LNCaP clone FGC (cell line): Measurements from ENCODE around the gene RAB3D.
A peak's percentile ranks its signal among the peaks of the same experiment; 100 is the strongest.
"Not testable (repeated sequence)": the region's sequence is repeated elsewhere in the genome, so short reads cannot be mapped to it uniquely, and the experiment has no call there.

ENCODE experiments used
- DNase-seq: peaks from one replicate; pipeline ENCODE4 v3.0.0-alpha.2; 2011; ENCODE audit warnings: low read depth
- H3K4me3 ChIP-seq: 2 replicates; pipeline ENCODE4 v1.5.1; 2011; ENCODE audit warnings: mild to moderate bottlenecking, low read depth, low read length, control low read depth
- TF ChIP-seq, protein P1 (sequence below): IDR thresholded peaks from 2 replicates; pipeline ENCODE4 v1.5.1; 2012; ENCODE audit warnings: mild to moderate bottlenecking; ENCODE audit not compliant: control insufficient read depth, insufficient read depth; ENCODE audit errors: extremely low read depth

The RAB3D gene

DNA sequence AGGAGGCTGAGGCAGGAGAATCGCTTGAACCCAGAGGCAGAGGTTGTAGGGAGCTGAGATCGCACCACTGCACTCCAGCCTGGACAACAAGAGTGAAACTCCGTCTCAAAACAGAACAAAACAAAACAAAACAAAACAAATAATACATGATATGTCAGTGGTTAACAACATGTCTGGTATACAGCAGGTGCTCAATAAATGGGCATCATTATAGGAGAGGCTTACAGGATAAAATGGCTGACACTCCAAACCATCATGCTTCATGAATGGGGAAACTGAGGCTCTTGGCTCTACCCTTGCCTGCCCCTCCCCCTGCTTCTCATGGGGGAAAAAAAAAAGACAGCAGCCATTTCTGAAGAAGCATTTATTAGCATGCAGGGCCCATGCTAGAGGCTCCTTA lies 3.0 kb upstream of the RAB3D start:
- H3K4me3 ChIP-seq: no peak overlapping the region
- DNase-seq: no peak
- TF ChIP-seq, protein P1, sequence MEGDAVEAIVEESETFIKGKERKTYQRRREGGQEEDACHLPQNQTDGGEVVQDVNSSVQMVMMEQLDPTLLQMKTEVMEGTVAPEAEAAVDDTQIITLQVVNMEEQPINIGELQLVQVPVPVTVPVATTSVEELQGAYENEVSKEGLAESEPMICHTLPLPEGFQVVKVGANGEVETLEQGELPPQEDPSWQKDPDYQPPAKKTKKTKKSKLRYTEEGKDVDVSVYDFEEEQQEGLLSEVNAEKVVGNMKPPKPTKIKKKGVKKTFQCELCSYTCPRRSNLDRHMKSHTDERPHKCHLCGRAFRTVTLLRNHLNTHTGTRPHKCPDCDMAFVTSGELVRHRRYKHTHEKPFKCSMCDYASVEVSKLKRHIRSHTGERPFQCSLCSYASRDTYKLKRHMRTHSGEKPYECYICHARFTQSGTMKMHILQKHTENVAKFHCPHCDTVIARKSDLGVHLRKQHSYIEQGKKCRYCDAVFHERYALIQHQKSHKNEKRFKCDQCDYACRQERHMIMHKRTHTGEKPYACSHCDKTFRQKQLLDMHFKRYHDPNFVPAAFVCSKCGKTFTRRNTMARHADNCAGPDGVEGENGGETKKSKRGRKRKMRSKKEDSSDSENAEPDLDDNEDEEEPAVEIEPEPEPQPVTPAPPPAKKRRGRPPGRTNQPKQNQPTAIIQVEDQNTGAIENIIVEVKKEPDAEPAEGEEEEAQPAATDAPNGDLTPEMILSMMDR: no peak

DNA sequence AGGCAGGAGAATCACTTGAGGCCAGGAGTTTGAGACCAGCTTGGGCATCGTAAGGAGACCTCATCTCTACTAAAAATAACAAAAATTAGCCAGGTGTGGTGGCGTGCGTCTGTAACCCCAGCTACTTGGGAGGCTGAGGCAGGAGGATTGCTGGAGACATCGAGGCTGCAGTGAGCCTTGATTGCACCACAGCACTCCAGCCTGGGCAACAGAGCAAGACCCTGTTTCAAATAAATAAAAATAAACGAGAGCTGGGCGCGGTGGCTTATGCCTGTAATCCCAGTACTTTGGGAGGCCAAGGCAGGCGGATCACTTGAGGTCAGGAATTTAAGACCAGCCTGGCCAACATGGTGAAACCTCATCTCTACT lies 626 bp upstream of the RAB3D start:
- H3K4me3 ChIP-seq: peak overlapping the region; percentile 79; the same call in 1 of the 2 replicates
- DNase-seq: not testable (repeated sequence)

DNA sequence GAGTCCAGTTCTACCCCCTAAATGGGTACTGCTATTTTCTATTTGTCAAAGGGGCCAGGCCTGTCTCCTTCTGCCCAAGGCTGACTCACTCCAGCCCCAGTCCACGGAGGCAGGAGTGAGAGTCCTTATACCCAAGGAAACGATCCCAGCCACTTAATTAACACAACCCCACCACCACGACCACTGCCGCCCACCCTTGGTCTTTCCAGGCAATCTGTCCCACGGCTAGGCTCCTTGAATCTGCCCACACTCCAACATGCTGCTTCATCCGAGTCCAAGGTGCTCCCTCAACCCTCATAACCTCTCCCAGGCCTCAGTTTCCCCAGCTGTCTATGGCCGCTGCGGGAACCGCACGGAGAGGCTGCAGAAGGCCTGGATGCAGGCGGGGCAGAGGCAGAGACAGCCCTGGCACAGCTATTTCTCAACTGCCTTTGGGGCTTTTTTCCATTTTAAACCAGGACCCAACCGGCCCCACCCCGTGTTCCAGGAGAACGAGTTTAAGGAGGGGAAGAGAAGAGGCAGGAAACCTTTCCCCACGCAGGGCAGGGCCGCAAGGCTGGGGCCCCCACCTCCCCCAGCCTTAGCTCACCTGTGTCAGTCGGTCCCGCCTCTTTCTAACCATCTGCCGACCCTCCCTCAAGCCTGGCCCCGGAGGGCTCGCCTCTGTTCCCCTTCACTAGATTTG lies 746 bp downstream of the RAB3D start:
- TF ChIP-seq, protein P1: no peak
- DNase-seq: no peak
- H3K4me3 ChIP-seq: peak overlapping the region; percentile 79

DNA sequence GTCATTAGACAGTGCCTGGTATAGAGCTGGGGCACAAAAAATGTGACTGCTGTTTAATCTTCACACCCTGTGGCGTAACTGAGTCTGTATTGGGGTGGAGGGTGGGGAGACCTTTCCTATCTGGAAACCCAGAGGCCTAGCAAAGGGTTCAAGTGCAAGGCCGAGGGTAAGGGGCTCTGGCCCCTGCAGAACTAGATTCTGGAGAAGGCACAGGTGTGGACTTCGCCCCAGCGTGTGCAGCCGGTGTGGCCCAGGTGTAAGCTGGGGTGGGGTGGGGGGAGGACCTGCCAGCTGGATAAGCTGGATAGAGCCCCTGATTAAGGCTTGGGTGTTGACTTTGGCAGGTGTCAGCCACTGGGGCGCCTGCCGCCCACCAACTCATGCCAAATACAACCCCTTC lies 1.3 kb downstream of the RAB3D start:
- DNase-seq: no peak
- TF ChIP-seq, protein P1: no peak
- peak overlapping the region; percentile 79 for H3K4me3 ChIP-seq

DNA sequence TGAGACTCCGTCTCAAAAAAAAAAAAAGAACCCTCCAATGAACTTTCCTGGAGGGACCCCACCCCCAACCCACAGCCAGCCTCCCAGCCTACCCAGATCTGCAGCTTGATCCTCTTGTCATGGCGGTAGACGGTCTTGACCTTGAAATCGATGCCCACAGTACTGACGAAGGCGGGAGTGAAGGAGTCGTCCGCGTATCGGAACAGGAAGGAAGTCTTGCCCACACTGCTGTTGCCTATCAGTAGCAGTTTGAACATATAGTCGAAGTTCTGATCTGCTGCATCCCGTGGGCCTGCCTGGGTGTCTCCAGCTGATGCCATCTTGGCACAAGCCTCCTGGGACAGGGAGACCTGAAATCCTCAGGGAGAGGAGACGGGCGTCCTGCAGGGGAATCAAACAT lies 2.4 kb downstream of the RAB3D start:
- no peak for DNase-seq
- no peak overlapping the region for H3K4me3 ChIP-seq
- TF ChIP-seq, protein P1: no peak

DNA sequence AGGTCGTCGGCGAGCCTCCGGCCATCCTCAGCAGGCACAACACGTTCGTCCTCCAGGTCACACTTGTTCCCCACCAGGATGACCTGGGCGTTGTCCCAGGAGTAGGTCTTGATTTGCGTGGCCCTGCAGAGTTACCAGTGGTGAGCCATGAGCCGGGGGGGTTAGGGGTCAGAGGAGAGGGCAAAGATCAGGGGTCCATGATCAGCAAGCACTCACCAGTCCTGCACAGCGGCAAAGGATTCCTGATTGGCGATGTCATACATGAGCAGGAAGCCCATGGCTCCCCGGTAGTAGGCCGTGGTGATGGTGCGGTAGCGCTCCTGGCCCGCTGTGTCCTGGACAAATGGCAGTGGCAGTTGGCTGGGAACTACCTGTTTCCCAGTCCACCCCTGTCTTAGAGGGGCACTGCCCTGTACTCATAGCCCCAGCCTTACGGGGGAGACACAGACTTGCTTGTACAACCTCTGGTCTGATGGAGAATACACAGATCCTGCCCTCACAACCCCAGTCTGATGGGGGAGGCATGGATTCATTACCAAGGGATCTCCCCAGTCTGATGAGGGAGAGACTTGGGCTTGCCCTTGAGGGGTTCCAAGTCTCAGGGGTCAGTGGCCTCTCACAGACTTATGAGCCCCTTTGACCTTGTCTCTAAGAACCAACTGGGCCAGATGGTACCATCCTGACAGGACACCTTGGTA lies 3.9 kb downstream of the RAB3D start:
- TF ChIP-seq, protein P1: no peak
- no peak for DNase-seq
- no peak overlapping the region for H3K4me3 ChIP-seq

DNA sequence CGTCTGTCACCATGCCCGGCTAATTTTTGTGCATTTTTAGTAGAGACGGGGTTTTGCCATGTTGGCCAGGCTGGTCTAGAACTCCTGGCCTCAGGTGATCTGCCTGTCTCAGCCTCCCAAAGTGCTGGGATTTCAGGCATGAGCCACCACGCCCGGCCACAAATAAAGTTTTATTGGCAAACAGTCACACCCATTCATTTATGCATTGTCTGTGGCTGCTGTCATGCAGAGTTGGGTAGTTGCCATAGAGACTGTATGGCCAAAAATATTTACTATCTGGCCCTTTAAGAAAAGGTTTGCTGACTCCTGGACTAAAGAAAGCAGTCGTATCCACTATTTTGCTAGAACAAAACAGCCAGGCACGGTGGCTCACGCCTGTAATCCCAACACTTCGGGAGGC lies 5.6 kb downstream of the RAB3D start:
- not testable (repeated sequence) for H3K4me3 ChIP-seq, DNase-seq

DNA sequence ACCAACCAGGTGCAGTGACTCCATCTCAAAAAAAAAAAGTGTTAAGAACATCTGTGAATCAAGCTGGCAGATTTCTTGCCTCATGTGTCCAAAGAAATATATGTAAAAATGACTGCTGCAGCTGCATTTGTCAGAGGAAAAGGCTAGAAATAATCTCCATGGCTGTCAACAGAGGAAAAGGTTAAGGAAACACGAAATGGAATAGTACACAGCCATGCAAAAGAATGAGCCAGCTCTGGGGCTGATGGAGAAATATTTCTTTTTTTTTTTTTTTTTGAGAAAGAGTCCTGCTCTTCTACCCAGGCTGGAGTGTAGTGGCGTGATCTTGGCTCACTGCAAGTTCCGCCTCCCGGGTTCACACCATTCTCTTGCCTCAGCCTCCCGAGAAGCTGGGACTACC lies 6.6 kb downstream of the RAB3D start:
- TF ChIP-seq, protein P1: no peak
- DNase-seq: no peak
- no peak overlapping the region for H3K4me3 ChIP-seq
